Stimulated activated CD4-positive, alpha-beta T cell treated with anti-CD3 and anti-CD28 coated beads, Interleukin-4, amount 100 ng/mL, for 4 hours (primary cell): ENCODE results near the gene SPAG9.

Experiments
- DNase-seq, 2 experiments: peaks; one replicate each; pipeline ENCODE4 v3.0.0-alpha.2; 2020

Gene SPAG9

DNA sequence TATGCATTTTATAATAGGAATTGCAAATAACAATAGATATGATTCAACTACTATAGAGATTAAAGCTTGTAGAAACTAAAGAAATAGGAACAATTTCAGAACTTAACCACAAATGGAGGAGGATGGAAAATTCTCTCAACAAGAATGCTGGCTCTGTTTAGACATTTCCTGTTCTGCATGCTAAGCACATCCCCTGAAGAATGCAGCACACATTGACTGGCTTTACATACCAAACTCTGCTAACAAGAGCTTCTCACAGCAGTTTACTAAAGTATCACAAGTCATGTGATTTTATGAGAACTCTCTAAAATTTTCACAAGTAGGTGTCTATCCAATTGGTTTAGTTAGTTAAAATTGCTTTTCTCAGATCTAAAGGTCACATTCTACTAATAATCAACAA lies 85.2 kb downstream of the SPAG9 start:
- DNase-seq: no peak

DNA sequence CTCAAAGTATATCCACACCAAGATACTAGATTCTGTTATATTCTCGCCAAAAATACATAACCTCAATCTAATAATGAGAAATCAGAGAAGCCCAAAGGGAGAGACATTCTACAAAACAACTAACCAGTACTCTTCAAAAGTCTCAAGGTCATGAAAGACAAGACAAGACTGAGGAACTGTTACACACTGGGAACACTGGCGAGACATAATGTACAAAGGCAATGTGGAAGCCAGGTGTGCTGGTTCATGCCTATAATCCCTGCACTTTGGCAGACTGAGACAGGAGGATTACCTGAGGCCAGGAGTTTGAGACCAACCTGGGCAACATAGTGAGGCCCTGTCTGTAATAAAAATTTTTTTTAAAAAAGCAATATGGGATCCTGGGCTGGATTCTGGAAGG lies 85.9 kb downstream of the SPAG9 start:
- no peak for DNase-seq

DNA sequence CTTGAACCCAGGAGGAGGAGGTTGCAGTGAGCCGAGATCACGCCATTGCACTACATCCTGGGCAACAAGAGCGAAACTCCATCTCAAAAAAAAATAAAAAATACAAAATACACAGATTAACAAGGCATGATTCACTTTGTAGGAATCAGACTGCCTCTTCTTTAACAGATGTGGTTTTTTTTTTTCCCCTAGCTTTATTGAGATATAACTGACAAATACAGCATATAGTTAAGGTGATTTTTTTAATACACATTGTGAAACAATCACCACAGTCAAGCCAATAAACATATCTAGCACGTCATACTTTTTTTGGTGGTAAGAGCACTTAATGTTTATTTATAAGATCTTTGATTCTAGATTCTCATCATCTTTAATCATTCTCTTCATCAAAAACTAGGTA lies 87.8 kb downstream of the SPAG9 start:
- DNase-seq: no peak

DNA sequence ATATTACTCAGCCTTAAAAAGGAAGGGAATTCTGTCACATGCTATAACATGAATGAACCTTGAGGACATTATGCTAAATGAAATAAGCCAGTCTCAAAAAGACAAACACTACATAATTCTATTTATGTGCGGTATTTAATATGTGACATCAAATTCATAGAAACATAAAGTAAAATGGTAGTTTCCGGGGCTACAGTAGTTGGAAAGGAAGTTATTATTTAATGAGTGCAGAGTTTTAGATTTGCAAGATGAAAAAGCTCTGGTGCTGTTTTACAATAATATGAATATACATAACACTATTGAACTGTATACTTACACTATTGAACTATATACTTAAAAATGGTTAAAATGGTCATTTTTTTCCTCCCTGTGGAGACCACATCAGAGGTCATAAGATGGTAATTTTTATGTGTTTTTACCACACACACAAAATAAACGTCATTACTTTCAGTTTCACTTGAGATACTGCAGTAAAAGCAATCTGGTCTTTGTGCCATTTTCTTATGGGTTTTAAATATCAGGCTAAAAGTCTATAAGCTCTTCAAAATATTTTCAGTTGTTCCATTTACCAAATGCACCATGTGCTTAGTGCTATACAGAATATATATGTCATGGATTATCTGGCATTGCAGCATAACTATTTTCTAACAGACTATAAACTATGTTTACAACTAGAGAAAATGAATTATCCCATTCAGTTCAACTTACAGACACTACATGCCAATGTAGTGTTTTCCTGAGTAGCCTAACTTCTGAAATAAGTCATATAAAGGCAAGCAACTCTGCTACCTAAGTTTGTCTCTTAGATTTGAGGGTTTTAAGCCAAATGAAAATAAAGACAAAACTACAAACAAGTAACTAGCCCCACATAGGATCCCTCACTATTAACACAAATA lies 90.9 kb downstream of the SPAG9 start:
- DNase-seq: no peak

DNA sequence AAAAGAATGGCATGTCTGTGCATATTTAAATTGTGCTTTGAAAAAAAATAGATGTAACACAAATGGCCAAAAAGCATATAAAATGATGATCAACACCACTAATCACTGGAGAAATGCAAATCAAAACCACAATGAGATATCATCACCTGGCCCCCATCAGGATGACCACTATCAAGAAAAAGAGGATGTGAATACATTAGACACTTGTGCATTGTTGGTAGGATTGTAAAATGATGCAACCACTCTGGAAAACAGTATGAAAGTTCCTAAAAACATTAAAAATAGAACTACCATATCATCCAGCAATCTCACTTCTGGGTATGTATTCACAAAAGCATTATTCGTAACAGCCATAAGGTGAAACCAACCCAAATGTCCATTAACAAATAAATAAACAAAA lies 91.5 kb downstream of the SPAG9 start:
- no peak for DNase-seq

DNA sequence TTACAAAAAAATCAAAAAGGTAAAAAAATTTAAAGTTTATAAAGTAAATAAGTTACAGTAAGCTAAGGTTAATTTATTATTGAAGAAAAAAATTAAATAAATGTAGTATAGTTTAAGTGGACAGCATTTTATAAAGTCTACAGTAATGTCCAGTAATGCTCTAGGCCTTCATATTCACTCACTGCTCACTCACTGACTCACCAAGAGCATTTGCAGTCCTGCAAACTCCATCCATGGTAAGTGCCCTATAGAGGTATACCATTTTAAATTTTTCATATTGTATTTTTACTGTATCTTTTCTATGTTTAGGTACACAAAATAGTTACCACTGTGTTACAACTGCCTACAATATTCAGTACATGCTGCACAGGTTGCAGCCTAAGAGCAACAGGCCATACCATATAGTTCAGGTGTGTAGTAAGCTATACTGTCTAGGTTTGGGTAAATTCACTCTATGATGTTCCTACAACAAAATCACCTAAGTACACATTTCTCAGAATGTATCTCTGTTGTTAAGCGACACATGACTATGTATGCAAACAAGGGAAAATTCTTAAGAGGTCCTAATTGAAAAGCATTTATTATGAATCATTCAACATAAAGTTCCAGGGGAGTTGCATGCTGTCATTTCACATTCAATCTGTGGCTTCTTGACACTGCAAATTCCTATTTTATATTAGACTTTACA lies 92.3 kb downstream of the SPAG9 start:
- DNase-seq: no peak

DNA sequence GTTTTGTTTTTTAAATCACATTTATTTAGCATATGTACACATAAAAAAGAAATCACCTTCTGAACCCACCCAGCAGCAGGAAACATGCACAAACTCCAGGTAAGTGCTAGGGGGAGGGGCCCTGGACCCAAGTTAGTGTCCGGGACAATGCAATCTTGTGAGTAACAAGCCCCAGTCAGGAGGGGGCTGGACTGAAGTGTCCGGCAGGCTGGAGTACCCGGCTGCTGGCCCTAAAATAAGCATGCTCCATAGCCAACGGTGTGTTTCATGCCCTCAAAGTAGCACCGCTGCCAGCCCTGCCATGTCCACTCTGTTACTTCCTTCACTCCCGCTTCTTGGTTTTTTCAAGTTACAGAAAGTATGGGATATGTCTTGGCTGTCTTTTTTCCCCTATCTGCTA lies 102.1 kb downstream of the SPAG9 start:
- DNase-seq: no peak

DNA sequence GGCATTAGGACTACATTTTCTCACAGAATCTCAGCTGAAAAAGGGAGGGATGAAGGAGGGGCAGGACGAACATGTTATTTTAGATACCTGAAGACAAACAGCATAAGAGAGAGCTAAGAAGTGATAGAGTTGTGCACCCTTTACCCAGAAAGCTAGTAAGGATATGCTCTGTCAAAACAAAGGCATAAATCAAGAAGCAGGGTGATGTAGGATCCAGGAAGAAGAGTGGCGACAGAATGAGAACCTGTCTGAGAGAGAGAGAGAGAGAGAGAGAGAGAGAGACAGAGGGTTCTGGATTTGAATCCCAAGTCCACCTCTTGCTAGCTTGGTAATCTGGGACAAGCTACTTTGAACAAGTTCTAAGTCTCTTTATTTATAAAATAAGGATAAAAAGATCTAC lies 103.4 kb downstream of the SPAG9 start:
- DNase-seq: no peak

DNA sequence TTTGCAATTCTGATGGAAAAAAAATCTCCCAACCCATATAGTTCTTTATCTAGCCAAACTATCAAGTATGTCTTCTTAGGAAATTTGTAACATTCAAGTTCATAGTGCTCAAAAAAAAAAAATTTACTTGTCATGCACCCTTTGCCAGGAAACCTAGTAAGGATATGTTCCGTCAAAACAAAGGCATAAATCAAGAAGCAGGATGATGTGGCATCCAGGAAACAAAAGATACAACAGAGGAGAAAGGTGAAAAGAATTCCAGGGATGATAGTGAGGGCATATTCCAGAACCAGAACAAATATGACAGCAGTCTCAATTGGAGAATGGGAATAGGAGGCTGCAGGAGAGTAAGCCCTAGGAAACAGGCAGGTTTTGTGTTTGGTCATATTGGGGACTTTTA lies 104.6 kb downstream of the SPAG9 start:
- no peak for DNase-seq

DNA sequence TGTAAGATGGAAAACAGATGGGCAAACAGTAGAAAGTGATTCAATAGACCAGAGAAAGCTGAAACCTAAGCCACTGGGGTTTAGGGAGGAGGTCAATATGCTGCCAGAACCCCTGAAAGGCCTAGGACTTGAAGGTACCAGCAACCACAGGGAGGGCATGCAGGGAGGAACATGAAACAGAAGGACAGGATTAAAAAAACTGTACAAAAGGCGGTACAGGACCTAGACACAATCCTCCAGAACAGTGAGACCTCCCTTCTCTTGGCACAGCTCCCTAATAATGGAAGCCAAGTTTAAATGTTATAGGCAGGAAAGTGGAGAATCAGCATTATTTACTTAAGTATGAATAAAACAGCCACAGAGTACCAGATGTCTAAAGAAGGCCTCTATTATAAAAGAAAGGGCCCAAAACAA lies 105.5 kb downstream of the SPAG9 start:
- no peak for DNase-seq

DNA sequence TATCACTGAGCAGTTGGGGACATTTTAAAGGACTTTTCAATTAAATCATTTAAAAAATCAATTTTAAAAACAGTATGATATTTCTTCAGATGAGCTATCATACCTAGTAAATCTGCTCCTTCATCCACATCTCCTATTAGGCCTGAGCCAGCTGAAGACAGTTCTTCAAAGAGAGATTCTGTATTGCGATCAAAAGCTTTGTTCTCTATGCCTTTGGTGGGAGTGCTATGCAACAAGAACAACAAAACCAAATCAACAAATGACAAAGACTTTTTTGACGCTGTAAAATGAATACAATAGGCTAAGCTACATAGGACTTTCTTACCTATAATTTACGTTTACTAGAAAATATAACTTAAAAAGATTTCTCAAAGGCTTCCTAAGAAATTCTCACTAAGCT lies 106.5 kb downstream of the SPAG9 start:
- DNase-seq: no peak

DNA sequence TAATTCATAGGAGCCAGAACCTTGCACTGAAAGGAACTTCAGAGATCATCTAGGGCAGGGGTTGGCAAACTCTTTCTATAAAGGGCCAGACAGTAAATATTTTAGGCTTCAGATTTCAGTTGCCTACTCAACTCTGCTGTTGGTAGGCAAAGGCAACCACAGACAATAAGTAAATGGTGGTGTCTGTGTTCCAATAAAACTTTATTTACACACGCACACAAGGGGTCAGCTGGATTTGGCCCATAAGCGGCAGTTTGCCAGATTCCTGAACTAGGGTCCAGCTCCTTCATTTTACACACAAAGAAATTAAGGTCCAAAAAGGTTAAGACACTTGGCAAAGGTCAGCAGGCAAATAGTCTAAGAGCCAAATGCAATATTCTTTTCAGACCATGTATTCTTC lies 107.3 kb downstream of the SPAG9 start:
- no peak for DNase-seq

DNA sequence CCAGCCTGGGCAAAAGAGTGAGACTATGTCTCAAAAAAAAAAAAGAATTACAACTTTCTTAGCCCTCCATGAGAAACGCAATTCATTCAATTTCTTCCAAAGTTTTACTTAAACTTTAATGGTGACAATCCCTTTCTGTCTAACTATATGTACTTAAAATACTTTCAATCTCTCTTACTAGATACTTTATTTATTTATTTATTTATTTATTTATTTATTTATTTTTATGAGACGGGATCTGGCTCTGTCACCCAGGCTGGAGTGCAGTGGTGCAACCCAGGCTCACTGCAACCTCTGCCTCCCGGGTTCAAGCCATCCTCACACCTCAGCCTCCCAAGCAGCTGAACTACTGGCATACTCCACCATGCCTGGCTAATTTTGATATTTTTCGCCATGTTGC lies 108.1 kb downstream of the SPAG9 start:
- DNase-seq: no peak

DNA sequence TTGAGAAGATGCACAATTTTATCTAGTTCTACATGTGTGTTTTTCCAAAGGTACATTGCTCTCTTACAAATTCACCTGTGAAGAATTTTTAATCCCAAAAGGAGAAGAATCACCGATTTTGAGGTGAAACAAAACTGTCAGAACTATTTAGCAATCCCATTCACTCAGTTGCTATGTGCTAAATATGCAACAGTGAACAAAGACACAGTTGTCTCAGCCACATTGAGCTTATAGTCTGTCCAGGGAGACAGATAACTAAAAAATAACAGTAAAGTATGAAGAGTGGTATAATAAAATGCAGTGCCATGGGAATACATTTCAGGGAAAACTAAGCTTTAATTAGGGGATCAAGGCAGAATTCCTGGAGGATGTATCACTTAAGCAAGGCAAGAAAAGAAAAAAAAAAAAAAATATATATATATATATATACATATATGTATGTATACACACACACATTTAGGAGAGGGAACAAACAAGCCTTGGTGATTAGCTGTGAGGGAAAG lies 110.4 kb downstream of the SPAG9 start:
- no peak for DNase-seq

DNA sequence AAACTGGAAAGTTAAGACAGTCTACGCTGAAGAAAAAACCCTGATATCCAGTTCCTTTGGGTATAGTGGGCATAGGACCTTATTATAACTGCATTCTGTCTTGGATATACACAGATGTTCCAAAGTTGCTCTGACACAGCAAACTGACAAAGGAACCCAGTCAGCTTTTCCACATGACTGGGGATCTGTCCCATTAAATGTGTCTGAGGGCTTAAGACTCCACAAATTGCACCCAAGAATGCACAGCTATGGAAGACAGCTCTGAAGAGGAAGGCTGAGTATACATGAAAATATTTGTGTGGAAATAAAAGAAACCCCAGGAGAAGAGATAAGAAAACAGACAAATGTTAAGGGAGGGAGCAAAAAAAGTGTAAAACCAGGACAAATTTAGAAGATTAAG lies 114.1 kb downstream of the SPAG9 start:
- no peak for DNase-seq

DNA sequence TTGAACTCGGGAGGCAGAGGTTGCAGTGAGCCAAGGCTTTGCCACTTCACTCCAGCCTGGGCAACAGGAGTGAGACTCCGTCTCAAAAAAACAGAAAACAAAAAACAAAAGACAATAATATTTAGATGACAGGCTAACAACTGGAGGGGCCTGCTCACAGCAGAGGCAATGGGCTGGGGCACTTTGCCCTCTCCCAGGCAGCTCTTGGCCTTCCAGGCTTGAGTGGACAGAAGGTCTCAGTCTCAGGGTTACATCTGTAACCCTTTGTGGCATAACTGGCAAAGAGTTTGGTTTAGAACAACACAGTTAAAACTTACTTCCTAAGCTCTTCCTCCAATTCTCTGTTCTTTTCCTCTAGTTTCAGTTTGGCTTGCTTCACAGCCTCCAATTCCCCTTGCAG lies 114.9 kb downstream of the SPAG9 start:
- no peak for DNase-seq

DNA sequence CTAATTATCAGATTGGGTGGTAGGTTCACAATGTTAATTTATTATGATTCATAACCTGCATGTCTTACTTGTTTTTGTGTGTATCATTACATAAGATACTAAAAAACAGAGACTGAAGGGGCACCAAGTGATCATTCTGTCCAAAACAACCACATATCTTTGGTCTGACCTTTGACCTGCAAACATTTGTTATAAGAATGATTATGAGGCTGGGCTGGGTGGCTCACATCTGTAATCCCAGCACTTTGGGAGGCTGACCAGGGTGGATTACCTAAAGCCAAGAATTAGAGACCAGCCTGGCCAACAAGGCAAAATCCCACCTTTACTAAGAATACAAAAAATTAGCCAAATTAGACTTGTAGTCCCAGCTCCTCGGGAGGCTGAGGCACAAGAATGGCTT lies 116.4 kb downstream of the SPAG9 start:
- no peak for DNase-seq

DNA sequence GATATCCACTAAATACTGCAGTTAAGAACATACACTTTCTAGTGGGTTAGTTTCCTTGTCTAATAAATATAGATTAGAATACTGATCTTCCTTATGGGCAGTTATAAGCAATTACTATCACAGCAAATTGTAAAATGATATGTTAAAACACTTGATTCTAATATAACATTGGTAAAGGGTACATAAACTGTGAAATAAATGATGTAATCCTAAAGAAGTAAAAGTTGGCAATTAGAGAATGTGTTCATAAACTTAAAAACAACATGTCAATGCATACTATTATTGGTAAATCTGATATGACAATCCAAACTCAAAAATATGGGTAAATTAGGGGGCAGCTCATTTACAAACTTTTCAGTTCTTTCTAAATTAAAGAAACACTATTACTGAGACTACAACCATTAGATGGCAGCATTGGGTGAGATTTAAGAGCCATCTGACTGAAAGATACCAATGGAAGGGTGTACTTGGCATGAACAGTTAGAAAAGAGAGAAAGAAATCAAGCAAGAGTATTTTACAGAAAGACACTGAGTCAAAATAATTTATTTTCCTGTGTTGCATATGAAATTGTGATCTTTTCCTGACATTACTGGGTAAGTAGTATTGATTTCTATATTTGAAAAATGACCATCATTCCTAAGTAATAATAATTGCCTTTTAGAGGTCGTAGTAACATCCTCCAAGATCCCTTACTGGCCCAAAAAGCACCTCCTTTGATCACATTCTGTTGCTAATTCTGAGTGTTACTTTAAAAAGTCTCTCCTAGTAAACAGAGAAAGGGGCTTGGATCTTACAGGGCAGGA lies 119.6 kb downstream of the SPAG9 start:
- no peak for DNase-seq

DNA sequence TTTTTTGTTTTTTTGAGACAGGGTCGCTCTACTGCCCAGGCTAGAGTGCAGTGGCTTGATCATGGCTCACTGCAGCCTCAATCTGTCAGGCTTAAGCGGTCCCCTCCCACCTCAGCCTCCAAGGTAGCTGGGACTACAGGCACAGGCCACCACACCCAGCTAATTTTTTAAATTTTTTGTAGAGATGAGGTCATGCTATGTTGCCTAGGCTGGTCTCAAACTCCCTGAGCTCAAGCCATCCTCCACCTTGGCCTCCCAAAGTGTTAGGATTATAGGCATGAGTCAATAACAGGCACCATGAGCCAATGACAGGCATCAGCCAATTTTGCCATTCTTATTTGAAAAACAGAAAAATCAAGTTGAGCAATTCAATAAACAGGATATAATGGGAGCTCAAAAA lies 125.0 kb downstream of the SPAG9 start:
- no peak for DNase-seq

DNA sequence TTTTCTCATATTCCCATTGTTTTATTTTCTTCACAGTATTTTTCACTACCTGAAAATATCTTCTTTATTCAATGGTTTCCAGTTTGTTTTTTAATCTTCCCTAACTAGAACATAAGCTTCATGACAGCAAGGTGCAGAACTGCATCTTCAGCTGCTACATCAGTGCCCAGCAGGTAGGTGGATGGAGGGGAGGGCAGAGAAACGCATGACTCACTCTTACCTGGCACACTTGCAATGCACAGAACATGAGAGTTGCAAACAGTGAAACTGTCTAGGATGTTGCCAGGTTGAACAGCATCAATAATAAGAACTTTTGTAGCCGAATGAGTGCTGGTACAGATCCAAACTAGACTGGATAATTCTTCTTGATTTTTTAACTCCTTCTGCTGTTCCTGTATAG lies 127.1 kb downstream of the SPAG9 start:
- DNase-seq: peak in 1 of 2 experiments; percentile 26

DNA sequence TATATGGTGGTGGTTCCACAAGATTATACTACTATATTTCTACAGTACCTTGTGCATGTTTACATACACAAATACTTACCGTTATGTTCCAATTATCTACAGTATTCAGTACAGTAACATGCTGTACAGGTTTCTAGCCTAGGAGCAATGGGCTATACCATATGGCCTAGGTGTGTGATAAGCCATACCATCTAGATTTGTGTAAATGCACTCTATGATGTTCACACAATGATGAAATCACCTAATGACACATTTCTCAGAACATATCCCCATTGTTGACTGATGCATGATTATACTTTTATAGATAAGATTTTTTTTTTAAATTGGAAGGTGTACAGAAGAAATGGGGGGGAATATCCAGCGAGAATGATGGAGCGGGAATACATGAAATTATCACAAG lies 131.5 kb downstream of the SPAG9 start:
- DNase-seq: no peak

DNA sequence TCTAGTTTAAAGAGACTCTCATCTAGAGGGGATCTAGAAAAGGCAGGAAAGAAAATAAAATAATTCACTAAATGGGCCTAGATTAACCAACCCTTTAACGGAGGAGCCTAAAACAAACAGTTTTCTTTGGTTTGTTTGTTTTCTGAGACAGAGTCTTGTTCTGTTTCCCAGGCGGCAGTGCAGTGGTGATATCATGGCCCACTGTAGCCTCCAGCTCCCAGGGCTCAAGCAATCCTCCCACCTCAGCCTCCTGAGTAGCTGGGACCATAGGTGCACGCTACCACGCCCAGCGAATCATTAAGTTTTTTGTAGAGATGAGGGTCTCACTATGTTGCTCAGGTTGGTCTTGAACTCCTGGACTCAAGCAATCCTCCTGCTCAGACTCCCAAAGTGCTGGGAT lies 132.2 kb downstream of the SPAG9 start:
- no peak for DNase-seq

DNA sequence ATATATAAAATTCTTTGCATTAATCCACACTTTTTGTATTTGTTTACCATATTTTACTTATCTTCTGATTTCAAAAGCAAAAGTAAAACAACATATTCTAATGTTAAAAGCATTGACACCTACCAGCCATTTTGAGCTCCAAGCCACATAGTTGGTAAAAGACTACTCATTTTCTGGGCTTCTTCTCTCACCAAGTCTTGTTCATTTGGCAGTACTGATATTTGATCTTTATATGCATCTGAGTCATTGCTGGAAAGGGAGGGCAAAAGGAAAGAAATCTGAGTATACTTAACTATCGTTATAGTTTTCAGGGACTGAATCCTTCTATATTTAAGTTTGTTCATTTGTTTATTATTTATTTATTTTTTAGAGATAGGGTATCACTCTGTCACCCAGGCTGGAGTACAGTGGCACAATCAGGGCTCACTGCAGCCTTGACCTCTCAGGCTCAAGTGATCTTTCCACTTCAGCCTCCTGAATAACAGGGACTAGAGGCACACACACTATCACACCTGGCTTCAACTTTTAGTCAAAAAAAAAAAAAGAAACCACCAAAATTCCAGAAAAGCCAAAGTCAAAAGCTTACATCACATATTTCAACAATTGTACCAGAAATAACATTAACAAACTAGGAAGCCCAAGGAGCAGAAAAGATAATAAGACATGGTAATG lies 133.5 kb downstream of the SPAG9 start:
- DNase-seq: no peak
